ENCODE results near the gene B4GAT1. TPM values are rescaled to one million over a fixed set of nuclear protein-coding genes. Genes with fewer than 3 reads are reported as not detected.

The B4GAT1 gene
- total and polyA plus RNA-seq, 2 of the 13 experiments (the other 11 are each of a cell fraction or from before 2014, with no cell fraction given), result 40.4 to 109 TPM

DNA sequence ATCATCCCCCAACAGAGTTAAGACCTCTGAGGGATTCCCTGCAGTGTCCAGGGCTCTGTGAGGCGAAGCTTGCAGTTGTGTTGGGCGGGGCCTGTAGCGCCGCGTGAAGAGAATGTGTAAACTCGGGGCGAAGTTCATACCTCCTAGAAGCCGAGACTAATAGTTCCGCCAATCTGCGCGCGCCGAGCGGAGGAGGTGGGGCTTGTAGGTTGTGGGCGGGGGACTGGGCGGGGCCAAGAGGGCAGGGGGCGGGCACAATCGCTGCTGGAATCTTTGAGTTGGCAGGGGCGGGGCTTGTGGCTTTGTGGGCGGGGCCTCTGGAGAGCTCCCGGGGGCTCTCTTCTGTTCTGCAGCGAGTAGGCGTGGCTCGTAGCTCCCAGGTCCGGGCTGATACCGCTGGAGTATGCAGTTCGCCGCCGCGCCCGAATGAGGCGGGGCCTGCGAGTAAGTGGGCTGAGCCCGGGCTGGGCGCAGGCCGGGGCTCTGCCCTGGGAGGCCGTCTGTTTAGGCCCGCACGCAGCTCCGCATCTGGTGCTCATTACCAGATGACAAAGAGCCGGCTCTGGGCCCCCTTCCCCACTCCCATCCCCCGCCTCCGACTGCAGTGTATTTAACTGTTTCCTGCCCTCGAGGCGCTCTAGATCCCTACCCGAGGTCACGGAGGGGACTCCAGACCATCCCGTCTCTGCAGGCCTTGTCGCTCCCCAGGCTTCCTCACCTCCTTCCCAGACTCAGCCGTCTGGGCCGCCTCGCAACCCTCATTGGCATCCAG is 34.7 kb downstream of the B4GAT1 start (continued):
- TF ChIP-seq, protein P1, sequence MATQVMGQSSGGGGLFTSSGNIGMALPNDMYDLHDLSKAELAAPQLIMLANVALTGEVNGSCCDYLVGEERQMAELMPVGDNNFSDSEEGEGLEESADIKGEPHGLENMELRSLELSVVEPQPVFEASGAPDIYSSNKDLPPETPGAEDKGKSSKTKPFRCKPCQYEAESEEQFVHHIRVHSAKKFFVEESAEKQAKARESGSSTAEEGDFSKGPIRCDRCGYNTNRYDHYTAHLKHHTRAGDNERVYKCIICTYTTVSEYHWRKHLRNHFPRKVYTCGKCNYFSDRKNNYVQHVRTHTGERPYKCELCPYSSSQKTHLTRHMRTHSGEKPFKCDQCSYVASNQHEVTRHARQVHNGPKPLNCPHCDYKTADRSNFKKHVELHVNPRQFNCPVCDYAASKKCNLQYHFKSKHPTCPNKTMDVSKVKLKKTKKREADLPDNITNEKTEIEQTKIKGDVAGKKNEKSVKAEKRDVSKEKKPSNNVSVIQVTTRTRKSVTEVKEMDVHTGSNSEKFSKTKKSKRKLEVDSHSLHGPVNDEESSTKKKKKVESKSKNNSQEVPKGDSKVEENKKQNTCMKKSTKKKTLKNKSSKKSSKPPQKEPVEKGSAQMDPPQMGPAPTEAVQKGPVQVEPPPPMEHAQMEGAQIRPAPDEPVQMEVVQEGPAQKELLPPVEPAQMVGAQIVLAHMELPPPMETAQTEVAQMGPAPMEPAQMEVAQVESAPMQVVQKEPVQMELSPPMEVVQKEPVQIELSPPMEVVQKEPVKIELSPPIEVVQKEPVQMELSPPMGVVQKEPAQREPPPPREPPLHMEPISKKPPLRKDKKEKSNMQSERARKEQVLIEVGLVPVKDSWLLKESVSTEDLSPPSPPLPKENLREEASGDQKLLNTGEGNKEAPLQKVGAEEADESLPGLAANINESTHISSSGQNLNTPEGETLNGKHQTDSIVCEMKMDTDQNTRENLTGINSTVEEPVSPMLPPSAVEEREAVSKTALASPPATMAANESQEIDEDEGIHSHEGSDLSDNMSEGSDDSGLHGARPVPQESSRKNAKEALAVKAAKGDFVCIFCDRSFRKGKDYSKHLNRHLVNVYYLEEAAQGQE (IDR thresholded peaks at IDR 0.05; ENCODE audit: borderline replicate concordance in 1 of 2, low read depth in 1 of 2, low read length in 2 of 2), result peak in 1 of 2 experiments; percentile 22; a peak in 1 of 4 replicates
- TF ChIP-seq ZNF687 (CRISPR knock-in tag; IDR thresholded peaks at IDR 0.05) (0 out of 2 replicates have a peak, but pooled peaks have one; percentile 2), NFKB2 (CRISPR knock-in tag; IDR thresholded peaks at IDR 0.05; ENCODE audit: borderline replicate concordance) (peak; percentile 2; the same call in 1 of the 2 replicates), ZFP82 (CRISPR knock-in tag; IDR thresholded peaks at IDR 0.05; ENCODE audit: borderline replicate concordance) (peak; percentile 87; the same call in 1 of the 2 replicates), GLMP (CRISPR knock-in tag; IDR thresholded peaks at IDR 0.05; ENCODE audit: borderline replicate concordance) (no peak), GATAD1 (CRISPR knock-in tag; IDR thresholded peaks at IDR 0.05) (no peak)
- TF ChIP-seq, protein P2, sequence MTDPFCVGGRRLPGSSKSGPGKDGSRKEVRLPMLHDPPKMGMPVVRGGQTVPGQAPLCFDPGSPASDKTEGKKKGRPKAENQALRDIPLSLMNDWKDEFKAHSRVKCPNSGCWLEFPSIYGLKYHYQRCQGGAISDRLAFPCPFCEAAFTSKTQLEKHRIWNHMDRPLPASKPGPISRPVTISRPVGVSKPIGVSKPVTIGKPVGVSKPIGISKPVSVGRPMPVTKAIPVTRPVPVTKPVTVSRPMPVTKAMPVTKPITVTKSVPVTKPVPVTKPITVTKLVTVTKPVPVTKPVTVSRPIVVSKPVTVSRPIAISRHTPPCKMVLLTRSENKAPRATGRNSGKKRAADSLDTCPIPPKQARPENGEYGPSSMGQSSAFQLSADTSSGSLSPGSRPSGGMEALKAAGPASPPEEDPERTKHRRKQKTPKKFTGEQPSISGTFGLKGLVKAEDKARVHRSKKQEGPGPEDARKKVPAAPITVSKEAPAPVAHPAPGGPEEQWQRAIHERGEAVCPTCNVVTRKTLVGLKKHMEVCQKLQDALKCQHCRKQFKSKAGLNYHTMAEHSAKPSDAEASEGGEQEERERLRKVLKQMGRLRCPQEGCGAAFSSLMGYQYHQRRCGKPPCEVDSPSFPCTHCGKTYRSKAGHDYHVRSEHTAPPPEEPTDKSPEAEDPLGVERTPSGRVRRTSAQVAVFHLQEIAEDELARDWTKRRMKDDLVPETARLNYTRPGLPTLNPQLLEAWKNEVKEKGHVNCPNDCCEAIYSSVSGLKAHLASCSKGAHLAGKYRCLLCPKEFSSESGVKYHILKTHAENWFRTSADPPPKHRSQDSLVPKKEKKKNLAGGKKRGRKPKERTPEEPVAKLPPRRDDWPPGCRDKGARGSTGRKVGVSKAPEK (CRISPR knock-in tag; IDR thresholded peaks at IDR 0.05; ENCODE audit: borderline replicate concordance), result no peak
